Activated CD8-positive, alpha-beta memory T cell treated with anti-CD3 and anti-CD28 coated beads, Interleukin-2, amount 50 U/mL, for 24 hours (primary cell): Measurements from ENCODE around the gene LHX3.
"Not testable (repeated sequence)": the region's sequence is repeated elsewhere in the genome, so short reads cannot be mapped to it uniquely, and the experiment has no call there.

ENCODE experiments used
- DNase-seq: peaks from one replicate; pipeline ENCODE4 v3.0.0-alpha.2; 2020; ENCODE audit errors: extremely low read depth

LHX3 gene

GRCh38 chr9:136153381-136154065 is 51.4 kb downstream of the LHX3 start:
- no peak for DNase-seq

GRCh38 chr9:136152931-136153330 is 52.0 kb downstream of the LHX3 start:
- DNase-seq: no peak

GRCh38 chr9:136152543-136152866 is 52.4 kb downstream of the LHX3 start:
- no peak for DNase-seq

DNA sequence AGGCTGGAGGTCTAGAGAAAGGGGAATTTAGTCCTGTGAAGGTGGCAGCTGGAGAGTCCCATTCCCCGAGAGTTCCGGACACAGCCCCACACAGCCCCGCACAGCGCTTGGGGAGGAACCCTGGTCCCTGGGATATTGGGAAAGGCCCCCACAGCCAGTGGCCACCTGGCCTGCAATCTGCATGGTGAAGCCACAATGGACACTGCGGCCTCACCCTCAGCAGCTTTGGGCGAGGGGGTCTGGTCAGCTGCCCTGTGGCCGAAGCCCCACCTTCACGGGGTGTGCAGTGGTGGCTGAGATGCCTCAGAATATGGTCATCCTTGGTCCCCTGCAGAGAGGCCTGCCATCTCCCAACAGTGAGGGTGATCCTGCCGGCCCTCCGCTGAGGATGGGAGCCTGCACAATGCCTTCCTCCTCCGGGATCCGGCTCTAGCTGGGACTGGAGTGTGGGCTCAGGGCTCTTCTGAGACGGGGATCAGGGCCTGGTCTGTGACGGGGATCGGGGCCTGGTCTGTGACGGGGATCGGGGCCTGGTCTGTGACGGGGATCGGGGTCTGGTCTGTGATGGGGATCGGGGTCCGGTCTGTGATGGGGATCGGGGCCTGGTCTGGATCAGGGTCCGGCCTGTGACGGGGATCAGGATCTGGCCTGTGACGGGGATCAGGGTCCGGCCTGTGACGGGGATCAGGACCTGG is 52.9 kb downstream of the LHX3 start:
- DNase-seq: no peak

DNA sequence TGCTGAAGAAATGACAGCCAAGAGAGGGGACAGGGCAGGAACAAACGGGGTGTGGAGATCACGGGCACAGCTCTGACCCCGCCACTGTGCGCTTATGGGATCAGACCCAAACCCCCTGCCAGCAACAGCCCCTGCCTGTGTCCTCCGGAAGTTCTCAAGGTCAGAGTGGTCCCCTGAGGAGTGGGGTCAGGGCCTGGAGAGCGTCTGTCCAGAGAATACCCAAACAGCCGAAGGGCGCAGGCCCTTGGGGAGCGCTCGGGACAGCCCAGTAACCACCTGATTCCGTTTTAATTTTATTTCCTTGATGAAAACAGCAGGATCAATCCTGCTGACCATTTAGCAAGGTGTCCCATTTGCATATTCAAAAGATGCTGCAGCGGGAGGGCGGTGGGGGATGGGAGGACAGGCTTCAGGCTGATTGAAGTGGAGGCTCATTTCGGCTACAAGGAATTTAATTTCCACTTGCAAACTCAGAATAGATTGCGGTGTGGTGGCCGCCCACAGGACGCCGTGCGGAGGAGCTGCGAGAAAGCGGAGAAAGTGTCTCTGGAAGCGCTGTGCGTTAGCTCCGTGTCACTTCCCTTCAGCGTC is 53.6 kb downstream of the LHX3 start:
- no peak for DNase-seq

DNA sequence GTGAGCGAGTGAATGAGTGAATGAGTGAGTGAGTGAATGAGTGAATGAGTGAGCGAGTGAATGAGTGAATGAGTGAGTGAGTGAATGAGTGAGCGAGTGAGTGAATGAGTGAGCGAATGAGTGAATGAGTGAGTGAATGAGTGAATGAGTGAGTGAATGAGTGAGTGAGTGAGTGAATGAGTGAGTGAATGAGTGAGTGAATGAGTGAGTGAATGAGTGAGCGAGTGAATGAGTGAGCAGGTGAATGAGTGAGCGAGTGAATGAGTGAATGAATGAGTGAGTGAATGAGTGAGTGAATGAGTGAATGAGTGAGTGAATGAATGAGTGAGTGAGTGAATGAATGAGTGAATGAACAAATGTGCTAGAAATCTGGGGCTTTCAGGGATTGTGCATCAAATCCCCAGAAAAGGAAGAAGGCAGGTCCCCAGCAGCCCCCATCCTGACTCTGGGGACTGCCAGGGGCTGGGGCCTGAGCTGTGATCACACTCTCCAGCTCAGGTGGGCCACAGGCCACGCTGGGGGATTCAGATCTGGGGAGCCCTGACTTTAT is 54.2 kb downstream of the LHX3 start:
- DNase-seq: not testable (repeated sequence)

GRCh38 chr9:136149853-136150252 is 55.1 kb downstream of the LHX3 start:
- DNase-seq: no peak

GRCh38 chr9:136149337-136149736 is 55.6 kb downstream of the LHX3 start:
- DNase-seq: no peak

DNA sequence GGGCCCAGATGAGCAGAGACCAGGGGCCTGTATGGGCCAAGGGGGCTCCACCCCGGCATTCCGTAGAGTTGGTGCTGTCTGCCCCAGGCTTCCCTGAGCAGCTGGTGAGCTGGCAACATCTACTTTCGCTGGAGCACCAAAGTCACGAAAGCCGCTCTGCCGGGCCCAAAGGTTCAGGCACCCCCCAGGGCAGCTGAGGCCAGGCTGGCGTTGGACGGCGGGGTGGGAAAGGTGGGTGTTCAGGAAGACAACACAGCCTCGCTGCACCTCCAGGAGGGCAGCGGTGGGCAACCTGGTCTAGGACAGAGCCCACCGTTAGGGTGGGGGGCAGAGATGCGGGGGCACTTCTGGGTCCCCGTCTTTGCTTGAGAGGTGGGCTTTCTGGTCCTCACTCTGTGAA is 56.2 kb downstream of the LHX3 start:
- DNase-seq: no peak

DNA sequence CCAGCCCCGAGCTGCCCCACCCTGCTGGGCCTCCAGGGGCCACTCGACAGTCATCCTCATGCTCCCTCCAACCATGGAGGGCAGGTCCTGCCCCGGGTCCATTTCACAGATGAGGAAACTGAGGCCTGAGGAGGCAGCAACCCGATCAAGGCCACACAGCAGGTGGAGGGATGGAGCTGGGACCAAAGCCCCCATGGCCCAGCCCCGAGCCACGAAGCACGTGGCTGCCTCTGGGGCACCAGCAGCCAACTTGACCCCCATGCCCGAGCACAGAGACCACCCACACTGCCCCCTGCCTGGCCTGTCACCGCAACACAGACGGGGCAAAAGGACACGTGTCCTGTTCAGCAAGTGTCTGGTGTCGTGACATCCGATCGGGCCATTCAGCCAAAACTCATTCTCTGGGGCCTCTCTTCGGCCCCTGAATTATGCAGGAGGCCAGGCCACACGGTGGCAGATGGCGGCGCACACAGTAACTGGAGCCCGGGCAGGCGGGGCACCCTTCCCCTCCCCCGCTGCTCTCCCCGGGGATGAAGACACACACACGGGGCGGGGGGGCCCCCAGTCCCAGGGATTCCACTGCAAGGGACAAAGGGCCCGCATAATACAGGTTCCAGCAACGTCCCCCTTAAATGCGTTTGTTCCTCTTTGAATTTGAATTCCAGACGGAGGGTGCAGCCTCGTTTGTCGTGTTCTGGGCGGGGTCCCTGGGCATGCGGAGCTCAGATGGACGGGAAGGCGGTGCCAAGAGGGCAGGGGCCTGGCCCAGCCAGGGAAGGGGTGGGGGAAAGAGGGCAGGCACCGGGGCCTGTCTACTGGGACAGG is 56.8 kb downstream of the LHX3 start:
- DNase-seq: no peak

DNA sequence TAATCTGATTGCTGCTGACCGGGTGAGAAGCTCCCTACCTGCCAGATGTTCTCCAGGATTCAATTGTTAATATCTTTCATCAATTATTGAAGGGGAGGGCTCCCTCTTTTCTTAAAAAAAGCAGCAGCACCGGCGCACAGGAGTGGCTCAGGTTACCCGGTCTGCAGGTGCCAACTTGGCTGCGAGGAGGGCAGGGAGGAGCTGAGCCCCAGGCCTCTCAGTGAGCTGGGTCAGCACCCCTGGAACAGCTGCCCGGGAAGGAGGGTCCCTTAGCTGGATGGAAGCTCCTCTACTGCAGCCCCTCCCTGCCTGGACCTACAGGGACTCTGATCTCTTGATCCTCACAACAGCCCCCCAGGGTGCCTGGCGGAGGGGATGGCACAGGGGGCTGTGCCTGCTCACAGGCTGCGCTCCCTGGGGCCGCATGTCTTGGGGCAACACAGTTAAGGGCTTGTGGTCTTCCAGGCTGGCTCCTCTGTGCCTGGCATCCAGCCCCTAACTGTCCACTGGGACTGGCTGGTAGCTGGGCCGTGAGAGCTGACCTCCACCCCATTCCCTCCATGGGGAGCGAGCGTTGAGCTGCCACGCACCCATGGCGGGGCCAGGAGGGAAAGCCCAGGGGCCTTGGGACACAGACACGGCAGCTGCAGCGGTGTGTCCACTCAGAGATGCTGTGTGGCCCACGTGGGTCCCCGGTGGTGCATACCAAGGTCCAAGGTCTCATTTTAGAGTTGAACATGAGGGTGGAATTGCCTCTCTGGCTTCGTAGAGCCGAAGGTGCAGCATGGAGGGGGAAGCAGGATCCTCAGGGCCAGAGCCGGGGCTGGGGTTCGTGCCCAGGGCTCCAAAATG is 57.7 kb downstream of the LHX3 start:
- DNase-seq: no peak
